Sigmoid colon (tissue), 4 donors: ENCODE results near the gene SNAI3.

Experiments
- CTCF ChIP-seq, 4 experiments: fragments of 450-650 bp in 3 of 4; fragments of 200-600 bp in 1 of 4; IDR thresholded peaks; one replicate each; pipeline ENCODE4 v1.5.1; 2016 to 2019; ENCODE audit warnings: antibody characterized with exemption in 4 of 4, mild to moderate bottlenecking in 3 of 4, moderate library complexity in 2 of 4
- EP300 ChIP-seq, 4 donors: sonication (generic); formaldehyde crosslinking; IDR thresholded peaks; one replicate each; pipeline ENCODE4 v1.6.1; 2017; ENCODE audit warnings: antibody characterized with exemption in 4 of 4
- POLR2A ChIP-seq, 2 donors: fragments of 450-650 bp; IDR thresholded peaks; one replicate each; pipeline ENCODE4 v1.6.1; 2016; ENCODE audit warnings: antibody characterized with exemption in 2 of 2, mild to moderate bottlenecking in 2 of 2, moderate library complexity in 2 of 2
- POLR2AphosphoS5 ChIP-seq, 4 donors: sonication (generic); formaldehyde crosslinking; IDR thresholded peaks; one replicate each; pipeline ENCODE4 v1.6.1; 2017; ENCODE audit warnings: antibody characterized with exemption in 4 of 4

DNA sequence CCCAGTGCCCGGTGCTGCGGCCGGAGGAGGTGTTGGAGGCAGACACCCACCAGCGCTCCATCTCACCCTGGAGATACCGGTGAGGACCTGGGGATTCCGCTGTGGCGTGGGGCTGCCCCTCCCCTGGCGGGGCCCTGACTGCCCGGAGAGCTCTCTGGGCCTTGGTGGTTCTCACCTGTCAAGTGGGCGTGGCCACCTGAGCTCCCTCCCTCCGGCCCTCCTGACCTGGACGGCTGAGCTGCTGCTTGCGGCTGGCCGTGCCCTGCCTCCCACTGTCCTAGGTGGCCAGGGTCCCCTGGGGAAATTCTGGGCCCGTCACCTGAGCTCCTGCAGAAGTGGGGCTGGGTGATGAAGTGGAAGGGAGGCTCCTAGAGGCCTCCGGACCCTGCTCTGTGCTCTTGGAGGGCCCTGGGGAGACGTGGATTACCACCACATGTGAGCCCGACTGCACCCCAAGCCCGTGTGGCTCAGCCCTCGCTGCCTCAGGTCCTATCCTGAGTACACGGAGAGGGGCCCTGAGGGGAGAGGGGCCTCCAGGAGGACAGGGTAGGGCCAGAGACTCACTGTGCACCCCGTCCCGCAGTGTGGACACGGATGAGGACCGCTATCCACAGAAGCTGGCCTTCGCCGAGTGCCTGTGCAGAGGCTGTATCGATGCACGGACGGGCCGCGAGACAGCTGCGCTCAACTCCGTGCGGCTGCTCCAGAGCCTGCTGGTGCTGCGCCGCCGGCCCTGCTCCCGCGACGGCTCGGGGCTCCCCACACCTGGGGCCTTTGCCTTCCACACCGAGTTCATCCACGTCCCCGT is 46.9 kb downstream of the SNAI3 start:
- no peak for TF ChIP-seq POLR2AphosphoS5 (IDR thresholded peaks at IDR 0.05)
- no peak for TF ChIP-seq CTCF (IDR thresholded peaks at IDR 0.05)
- no peak for TF ChIP-seq EP300 (IDR thresholded peaks at IDR 0.05)
- TF ChIP-seq POLR2A (IDR thresholded peaks at IDR 0.05), result no peak
